Fibroblast of upper back skin (primary cell): ENCODE data around the gene ERBB4.

ENCODE experiments used
- DNase-seq: peaks from one replicate; pipeline ENCODE4 v3.0.0-alpha.2; 2013

The ERBB4 gene

GRCh38 chr2:211367711-211368110 is 1170.9 kb downstream of the ERBB4 start:
- no peak for DNase-seq

- DNase-seq, result no peak
These were observed 1171.3 kb downstream of the ERBB4 start for GRCh38 chr2:211367293-211367692.

- DNase-seq, result no peak
These were observed 1173.7 kb downstream of the ERBB4 start for GRCh38 chr2:211364911-211365310.

- no peak for DNase-seq
These were observed 1177.2 kb downstream of the ERBB4 start for GRCh38 chr2:211361383-211361782.

- no peak for DNase-seq
These were observed 1179.3 kb downstream of the ERBB4 start for GRCh38 chr2:211359347-211359746.

GRCh38 chr2:211358504-211358903 is 1180.1 kb downstream of the ERBB4 start:
- DNase-seq, result no peak

GRCh38 chr2:211354481-211354880 is 1184.1 kb downstream of the ERBB4 start:
- DNase-seq, result no peak

- no peak for DNase-seq
These were observed 1186.6 kb downstream of the ERBB4 start for GRCh38 chr2:211351987-211352386.

GRCh38 chr2:211349031-211349430 is 1189.6 kb downstream of the ERBB4 start:
- no peak for DNase-seq

GRCh38 chr2:211347328-211347727 is 1191.3 kb downstream of the ERBB4 start:
- no peak for DNase-seq

- no peak for DNase-seq
These were observed 1194.3 kb downstream of the ERBB4 start for GRCh38 chr2:211344289-211344688.

GRCh38 chr2:211333377-211333776 is 1205.2 kb downstream of the ERBB4 start:
- DNase-seq, result no peak

GRCh38 chr2:211331736-211332135 is 1206.9 kb downstream of the ERBB4 start:
- DNase-seq, result no peak

GRCh38 chr2:211329882-211330281 is 1208.7 kb downstream of the ERBB4 start:
- no peak for DNase-seq

- DNase-seq, result no peak
These were observed 1209.2 kb downstream of the ERBB4 start for GRCh38 chr2:211329421-211329820.

- DNase-seq, result no peak
These were observed 1210.5 kb downstream of the ERBB4 start for GRCh38 chr2:211328126-211328525.
